Stomach smooth muscle (tissue), 2 donors: Measurements from ENCODE around the gene KRT28.
"Not testable (repeated sequence)": the region's sequence is repeated elsewhere in the genome, so short reads cannot be mapped to it uniquely, and the experiment has no call there.

Experiments used
- H3K27ac ChIP-seq: one replicate; pipeline ENCODE4 v1.7.0; 2013; ENCODE audit warnings: mild to moderate bottlenecking, low read length, inconsistent platforms
- H3K27me3 ChIP-seq, 2 donors: one replicate each; pipeline ENCODE4 v1.7.0; 2013; ENCODE audit warnings: low read length in 2 of 2; ENCODE audit not compliant: insufficient read depth in 2 of 2, control insufficient read depth in 1 of 2
- H3K36me3 ChIP-seq, 2 donors: one replicate each; pipeline ENCODE4 v1.7.0; 2013; ENCODE audit warnings: low read length in 2 of 2; ENCODE audit not compliant: control insufficient read depth in 2 of 2, insufficient read depth in 2 of 2
- H3K4me1 ChIP-seq: one replicate; pipeline ENCODE4 v1.7.0; 2013; ENCODE audit warnings: low read length; ENCODE audit not compliant: control insufficient read depth, insufficient read depth
- H3K4me3 ChIP-seq, 2 donors: one replicate each; pipeline ENCODE4 v1.7.0; 2013; ENCODE audit warnings: low read length in 2 of 2
- H3K9ac ChIP-seq, 2 donors: one replicate each; pipeline ENCODE4 v1.7.0; 2013; ENCODE audit warnings: low read length in 2 of 2, mild to moderate bottlenecking in 1 of 2
- H3K9me3 ChIP-seq, 2 donors: one replicate each; pipeline ENCODE4 v1.7.0; 2013; ENCODE audit warnings: low read length in 2 of 2; ENCODE audit not compliant: control insufficient read depth in 2 of 2
- donor health status: healthy.
- donor health status: Pancreatic carcinoma.

The KRT28 gene

DNA sequence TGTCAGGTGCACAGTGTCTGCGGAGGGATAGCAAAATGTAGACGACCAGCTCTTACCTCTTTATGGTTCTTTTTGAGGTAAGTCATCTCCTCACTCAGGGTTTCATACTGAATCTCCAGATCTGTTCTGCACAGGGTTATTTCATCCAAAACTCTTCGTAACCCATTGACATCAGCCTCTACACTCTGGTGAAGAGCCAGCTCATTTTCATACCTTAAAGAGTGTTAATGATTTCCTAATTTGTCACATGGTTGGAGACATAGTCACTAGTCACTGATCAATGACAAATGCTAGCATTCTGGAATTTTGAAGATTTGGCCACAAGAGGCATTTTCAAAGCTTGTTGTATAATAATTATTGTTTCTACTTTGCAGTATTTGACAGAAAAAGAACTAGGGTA is 46.0 kb downstream of the KRT28 start:
- Histone ChIP-seq H3K9me3 (no peaks in the 10 kb centered on the region), H3K9ac (no peak overlapping the region), H3K27me3 (no peaks in the 10 kb centered on the region), H3K4me3 (no peak overlapping the region), H3K27ac (no peak overlapping the region), H3K4me1 (no peaks in the 10 kb centered on the region), H3K36me3 (no peaks in the 10 kb centered on the region)

DNA sequence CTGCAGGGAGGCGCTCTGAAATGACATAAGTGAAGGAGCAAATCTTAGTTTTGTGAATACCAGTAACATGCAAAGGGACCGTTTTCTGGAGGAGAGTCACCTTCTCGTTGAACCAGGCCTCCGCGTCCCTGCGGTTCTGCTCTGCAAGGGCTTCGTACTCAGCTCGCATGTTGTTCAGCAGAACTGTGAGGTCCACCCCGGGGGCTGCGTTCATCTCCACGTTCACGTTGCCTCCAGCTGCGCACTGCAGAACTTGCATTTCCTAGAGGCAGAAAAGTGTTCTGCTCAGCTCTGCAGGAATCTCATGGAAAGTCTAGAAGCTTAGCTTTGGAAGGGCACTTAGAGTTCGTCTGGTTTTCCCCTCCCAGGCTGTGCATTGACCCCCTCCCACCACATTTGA is 48.7 kb downstream of the KRT28 start:
- Histone ChIP-seq H3K9ac (no peak overlapping the region), H3K9me3 (no peaks in the 10 kb centered on the region), H3K4me1 (no peaks in the 10 kb centered on the region), H3K4me3 (no peak overlapping the region), H3K27ac (no peak overlapping the region), H3K36me3 (no peaks in the 10 kb centered on the region), H3K27me3 (no peaks in the 10 kb centered on the region)

- Histone ChIP-seq H3K27me3 (peaks cover 0 to 2% of the 10 kb centered on the region in 2 donors), H3K36me3 (no peaks in the 10 kb centered on the region), H3K4me3 (no peak overlapping the region), H3K27ac (no peak overlapping the region), H3K9ac (no peak overlapping the region), H3K4me1 (no peaks in the 10 kb centered on the region), H3K9me3 (no peaks in the 10 kb centered on the region)
These were observed 49.4 kb downstream of the KRT28 start for GRCh38 chr17:40750391-40750790.

GRCh38 chr17:40748666-40749065 is 51.1 kb downstream of the KRT28 start:
- H3K9me3 ChIP-seq, H3K27me3 ChIP-seq, H3K27ac ChIP-seq, H3K4me3 ChIP-seq, H3K9ac ChIP-seq, H3K4me1 ChIP-seq, H3K36me3 ChIP-seq: not testable (repeated sequence)
